GM23248 (cell line): Measurements from ENCODE around the gene TAF4. TPM values are rescaled to one million over a fixed set of nuclear protein-coding genes. Genes with fewer than 3 reads are reported as not detected.

ENCODE experiments used
- DNase-seq: peaks from one replicate; pipeline ENCODE4 v3.0.0-alpha.2; 2015
- H2AFZ ChIP-seq: fragments of 200-600 bp; sonication (generic); 2 replicates; pipeline ENCODE4 v1.6.1; 2016; ENCODE audit warnings: antibody characterized with exemption
- H3F3A ChIP-seq: fragments of 200-600 bp; sonication (generic); 2 replicates; pipeline ENCODE4 v1.6.1; 2016; ENCODE audit warnings: mild to moderate bottlenecking, antibody characterized with exemption, mixed run types; ENCODE audit not compliant: insufficient read depth
- H3K27ac ChIP-seq: fragments of 200-600 bp; sonication (generic); 2 replicates; pipeline ENCODE4 v1.5.1; 2016; ENCODE audit warnings: mild to moderate bottlenecking
- H3K27me3 ChIP-seq: fragments of 200-600 bp; sonication (generic); replicated peaks from 2 replicates; pipeline ENCODE4 v1.6.1; 2016; ENCODE audit warnings: mild to moderate bottlenecking; ENCODE audit not compliant: insufficient read depth
- H3K36me3 ChIP-seq: fragments of 200-600 bp; sonication (generic); 2 replicates; pipeline ENCODE4 v1.6.1; 2016; ENCODE audit warnings: low read depth, mild to moderate bottlenecking
- H3K4me1 ChIP-seq: fragments of 200-600 bp; sonication (generic); 2 replicates; pipeline ENCODE4 v1.6.1; 2016; ENCODE audit warnings: mild to moderate bottlenecking; ENCODE audit not compliant: insufficient read depth
- H3K4me2 ChIP-seq: fragments of 200-600 bp; sonication (generic); one replicate; pipeline ENCODE4 v1.6.1; 2016; ENCODE audit warnings: mild to moderate bottlenecking; ENCODE audit not compliant: unreplicated experiment
- H3K4me3 ChIP-seq: fragments of 200-600 bp; sonication (generic); 2 replicates; pipeline ENCODE4 v1.5.1; 2016; ENCODE audit warnings: mild to moderate bottlenecking
- H3K79me2 ChIP-seq: fragments of 200-600 bp; sonication (generic); 2 replicates; pipeline ENCODE4 v1.6.1; 2016; ENCODE audit warnings: mild to moderate bottlenecking; ENCODE audit not compliant: insufficient read depth
- H3K9ac ChIP-seq: fragments of 200-600 bp; sonication (generic); 2 replicates; pipeline ENCODE4 v1.6.1; 2016; ENCODE audit warnings: mild to moderate bottlenecking
- H3K9me2 ChIP-seq: fragments of 200-600 bp; sonication (generic); 2 replicates; pipeline ENCODE4 v1.6.1; 2016; ENCODE audit warnings: mixed run types, mild to moderate bottlenecking, moderate library complexity; ENCODE audit not compliant: insufficient read depth
- H3K9me3 ChIP-seq: fragments of 200-600 bp; sonication (generic); one replicate; pipeline ENCODE4 v1.6.1; 2017; ENCODE audit warnings: low read depth
- H4K20me1 ChIP-seq: fragments of 200-600 bp; sonication (generic); 2 replicates; pipeline ENCODE4 v1.6.0; 2016; ENCODE audit not compliant: insufficient read depth
- EZH2 ChIP-seq: fragments of 200-600 bp; sonication (generic); IDR thresholded peaks from 2 replicates; pipeline ENCODE4 v1.6.1; 2018; ENCODE audit warnings: antibody characterized with exemption, mild to moderate bottlenecking; ENCODE audit not compliant: insufficient read depth, poor library complexity, severe bottlenecking
- EZH2phosphoT487 ChIP-seq: fragments of 200-600 bp; sonication (generic); IDR thresholded peaks from 2 replicates; pipeline ENCODE4 v1.6.1; 2018; ENCODE audit warnings: antibody characterized with exemption, moderate library complexity, mild to moderate bottlenecking, low read depth; ENCODE audit not compliant: insufficient read depth
- WGBS, 2 experiments: methylation state at CpG; one replicate each; pipeline ENCODE4 v1.1.6; 2015 to 2017; ENCODE audit warnings: low lambda C conversion rate in 2 of 2, low coverage in 1 of 2; ENCODE audit errors: missing lambda C conversion rate in 2 of 2; 5-methylcytosine and 5-hydroxymethylcytosine counted together
- in situ Hi-C: fragments of 300-500 bp; cut with MboI; formaldehyde crosslinking; loops from 2 replicates; pipeline ENCODE4 v1.15.0; 2020
- polyA plus RNA-seq: library from polyadenylated mRNA; unstranded; fragments of >200 nt; fragmentation: Nextera tagmentation; extraction: Ambion mirVana; gene quantifications from 2 replicates; pipeline ENCODE4 v1.2.1, GENCODE V29; 2016
- total RNA-seq: library from RNA; depleted of rRNA; stranded (reverse); fragments of >200 nt; shearing (Covaris generic); gene quantifications from 2 replicates; pipeline ENCODE4 v1.2.3, GENCODE V29; 2014

TAF4 gene
- total and polyA plus RNA-seq, 2 experiments from 2014 or later, result 1.4 to 2.9 TPM

GRCh38 chr20:62052336-62052841 lies 13.3 kb downstream of the TAF4 start:
- Histone ChIP-seq H3K4me2 (no peak overlapping the region), H2AFZ (no peak overlapping the region), H3K4me3 (no peak overlapping the region), H3K4me1 (no peaks in the 10 kb centered on the region), H3K9me2 (no peaks in the 10 kb centered on the region), H3K36me3 (no peaks in the 10 kb centered on the region), H3K9ac (no peak overlapping the region), H3K27ac (no peak overlapping the region), H3K9me3 (no peaks in the 10 kb centered on the region), H3F3A (no peaks in the 10 kb centered on the region), H4K20me1 (no peaks in the 10 kb centered on the region; the same call in 1 of the 2 replicates), H3K27me3 (no peaks in the 10 kb centered on the region), H3K79me2 (peaks cover 91% of the 10 kb centered on the region)
- WGBS, 2 experiments, result 91 to 95% methylated on average over 5 to 13 of the region's 13 CpGs
- DNase-seq, result no peak
- no peak for TF ChIP-seq EZH2
- no peak for TF ChIP-seq EZH2phosphoT487
- in situ Hi-C loops, result no loop called here

GRCh38 chr20:62051546-62052255 lies 14.0 kb downstream of the TAF4 start:
- DNase-seq, result no peak
- Histone ChIP-seq H3K4me1 (no peaks in the 10 kb centered on the region), H3K27me3 (no peaks in the 10 kb centered on the region), H3K4me3 (no peak overlapping the region), H3K4me2 (no peak overlapping the region), H4K20me1 (no peaks in the 10 kb centered on the region; the same call in 1 of the 2 replicates), H3K36me3 (no peaks in the 10 kb centered on the region), H3K27ac (no peak overlapping the region), H3K9me3 (no peaks in the 10 kb centered on the region), H3K79me2 (peaks cover 91% of the 10 kb centered on the region), H2AFZ (no peak overlapping the region), H3K9me2 (no peaks in the 10 kb centered on the region), H3K9ac (no peak overlapping the region), H3F3A (no peaks in the 10 kb centered on the region)
- in situ Hi-C loops, result no loop called here
- TF ChIP-seq EZH2phosphoT487 (no peak), EZH2 (no peak)
- WGBS, 2 experiments, result 82 to 87% methylated on average over 16 to 17 of the region's 17 CpGs

DNA sequence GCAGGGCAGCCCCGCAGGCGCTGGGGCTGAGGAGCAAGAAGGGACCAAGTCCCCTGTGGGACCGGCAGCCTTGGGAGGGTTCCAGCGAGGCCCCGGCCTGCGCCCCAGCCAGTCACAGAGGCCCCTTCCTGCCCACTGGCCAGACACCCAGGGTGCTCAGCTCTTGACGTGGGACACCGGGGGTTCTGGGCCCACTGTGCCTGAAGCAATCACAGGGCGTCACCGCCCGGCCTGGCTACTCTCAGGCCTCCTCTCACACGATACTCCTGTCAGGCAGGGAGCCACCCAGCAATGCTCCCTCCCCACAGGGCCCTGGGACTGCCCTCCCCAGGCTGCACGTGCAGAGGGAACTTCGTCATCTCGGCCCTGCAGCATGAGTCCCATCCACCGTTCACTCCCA lies 14.5 kb downstream of the TAF4 start:
- Histone ChIP-seq H3K27me3 (no peaks in the 10 kb centered on the region), H3K9me3 (no peaks in the 10 kb centered on the region), H3F3A (no peaks in the 10 kb centered on the region), H3K9ac (no peak overlapping the region), H3K27ac (no peak overlapping the region), H3K4me3 (no peak overlapping the region), H3K79me2 (peaks cover 91% of the 10 kb centered on the region), H3K4me1 (no peaks in the 10 kb centered on the region), H2AFZ (no peak overlapping the region), H3K4me2 (no peak overlapping the region), H3K9me2 (no peaks in the 10 kb centered on the region), H4K20me1 (no peaks in the 10 kb centered on the region; the same call in 1 of the 2 replicates), H3K36me3 (no peaks in the 10 kb centered on the region)
- no peak for DNase-seq
- in situ Hi-C loops, result no loop called here
- TF ChIP-seq EZH2phosphoT487, result no peak
- no peak for TF ChIP-seq EZH2
- 71 to 72% methylated on average over 15 to 16 of the region's 16 CpGs for WGBS, 2 experiments

DNA sequence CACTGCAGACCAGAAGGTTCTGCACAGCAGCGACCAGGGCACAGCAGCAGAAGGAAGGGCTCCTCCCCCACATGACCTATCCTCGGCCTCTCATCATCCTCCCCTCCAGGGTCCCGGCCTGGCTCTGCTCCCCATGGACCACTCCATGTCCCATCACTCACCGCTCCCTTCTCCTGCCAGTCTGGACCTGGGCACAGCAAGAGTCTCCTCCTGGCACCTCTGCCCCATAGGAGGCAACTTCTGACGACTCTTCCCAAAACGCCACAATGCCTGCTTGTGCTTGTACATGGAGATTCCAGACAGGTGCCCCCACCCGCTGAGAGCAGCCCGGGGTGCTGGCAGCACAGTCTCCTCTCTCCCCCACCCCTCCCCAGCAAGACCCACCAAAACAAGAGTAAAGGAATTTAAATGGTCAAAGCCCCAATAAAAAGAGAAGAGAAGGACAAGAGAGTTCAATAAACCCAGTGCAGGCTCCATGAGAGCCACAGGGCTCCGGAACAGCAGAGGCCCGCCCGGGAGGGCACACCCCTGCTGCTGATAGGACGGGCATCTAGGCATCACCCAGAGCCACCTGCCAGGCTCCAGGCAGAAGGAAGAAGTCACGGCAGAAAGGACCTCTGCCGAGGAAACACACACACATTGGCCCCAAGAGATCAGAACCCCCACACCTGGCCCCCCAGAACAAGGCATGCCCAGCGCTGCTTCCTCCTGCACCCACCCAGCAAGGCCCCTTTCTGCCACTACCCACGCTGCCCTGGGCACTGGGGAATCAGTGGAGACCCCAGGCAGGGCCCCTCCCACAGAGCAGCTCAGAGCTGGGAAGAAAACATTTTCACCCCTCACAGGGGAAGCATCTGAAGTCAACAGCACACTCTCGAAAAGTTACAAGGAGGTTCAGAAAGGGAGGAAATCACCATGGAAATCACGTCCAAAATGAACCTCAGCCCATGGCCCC lies 15.2 kb downstream of the TAF4 start:
- no peaks in the 10 kb centered on the region for H4K20me1 ChIP-seq
- no peaks in the 10 kb centered on the region for H3F3A ChIP-seq
- TF ChIP-seq EZH2phosphoT487 (no peak), EZH2 (no peak)
- H3K9me3 ChIP-seq, result no peaks in the 10 kb centered on the region
- in situ Hi-C loops, result no loop called here
- no peak overlapping the region for H3K9ac ChIP-seq
- peaks cover 91% of the 10 kb centered on the region for H3K79me2 ChIP-seq
- H3K36me3 ChIP-seq, result no peaks in the 10 kb centered on the region
- H3K4me3 ChIP-seq, result no peak overlapping the region
- H3K4me1 ChIP-seq, result no peaks in the 10 kb centered on the region
- no peak for DNase-seq
- 82 to 83% methylated on average over 18 of the region's 18 CpGs for WGBS, 2 experiments
- H3K27me3 ChIP-seq, result no peaks in the 10 kb centered on the region
- H3K4me2 ChIP-seq, result no peak overlapping the region
- no peak overlapping the region for H2AFZ ChIP-seq
- H3K9me2 ChIP-seq, result no peaks in the 10 kb centered on the region
- no peak overlapping the region for H3K27ac ChIP-seq
